ENCODE measurements around the gene ZC3H18.

The ZC3H18 gene

GRCh38 chr16:88597856-88598491 lies 27.8 kb downstream of the ZC3H18 start:
- no peak overlapping the region for H3K27ac ChIP-seq
- TF ChIP-seq, protein P1, sequence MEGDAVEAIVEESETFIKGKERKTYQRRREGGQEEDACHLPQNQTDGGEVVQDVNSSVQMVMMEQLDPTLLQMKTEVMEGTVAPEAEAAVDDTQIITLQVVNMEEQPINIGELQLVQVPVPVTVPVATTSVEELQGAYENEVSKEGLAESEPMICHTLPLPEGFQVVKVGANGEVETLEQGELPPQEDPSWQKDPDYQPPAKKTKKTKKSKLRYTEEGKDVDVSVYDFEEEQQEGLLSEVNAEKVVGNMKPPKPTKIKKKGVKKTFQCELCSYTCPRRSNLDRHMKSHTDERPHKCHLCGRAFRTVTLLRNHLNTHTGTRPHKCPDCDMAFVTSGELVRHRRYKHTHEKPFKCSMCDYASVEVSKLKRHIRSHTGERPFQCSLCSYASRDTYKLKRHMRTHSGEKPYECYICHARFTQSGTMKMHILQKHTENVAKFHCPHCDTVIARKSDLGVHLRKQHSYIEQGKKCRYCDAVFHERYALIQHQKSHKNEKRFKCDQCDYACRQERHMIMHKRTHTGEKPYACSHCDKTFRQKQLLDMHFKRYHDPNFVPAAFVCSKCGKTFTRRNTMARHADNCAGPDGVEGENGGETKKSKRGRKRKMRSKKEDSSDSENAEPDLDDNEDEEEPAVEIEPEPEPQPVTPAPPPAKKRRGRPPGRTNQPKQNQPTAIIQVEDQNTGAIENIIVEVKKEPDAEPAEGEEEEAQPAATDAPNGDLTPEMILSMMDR (IDR thresholded peaks at IDR 0.05): no peak
- no peaks in the 10 kb centered on the region for H3K4me1 ChIP-seq
- H3K9me3 ChIP-seq: no peaks in the 10 kb centered on the region
- no peaks in the 10 kb centered on the region for H3K27me3 ChIP-seq
- H3K4me3 ChIP-seq: no peak overlapping the region
- peaks cover 38 to 66% (median 50%) of the 10 kb centered on the region in 3 donors for H3K36me3 ChIP-seq
- no peak for DNase-seq
- intact Hi-C loops (cut with DNase I; ENCODE audit: low total_unique reads): no loop called here

DNA sequence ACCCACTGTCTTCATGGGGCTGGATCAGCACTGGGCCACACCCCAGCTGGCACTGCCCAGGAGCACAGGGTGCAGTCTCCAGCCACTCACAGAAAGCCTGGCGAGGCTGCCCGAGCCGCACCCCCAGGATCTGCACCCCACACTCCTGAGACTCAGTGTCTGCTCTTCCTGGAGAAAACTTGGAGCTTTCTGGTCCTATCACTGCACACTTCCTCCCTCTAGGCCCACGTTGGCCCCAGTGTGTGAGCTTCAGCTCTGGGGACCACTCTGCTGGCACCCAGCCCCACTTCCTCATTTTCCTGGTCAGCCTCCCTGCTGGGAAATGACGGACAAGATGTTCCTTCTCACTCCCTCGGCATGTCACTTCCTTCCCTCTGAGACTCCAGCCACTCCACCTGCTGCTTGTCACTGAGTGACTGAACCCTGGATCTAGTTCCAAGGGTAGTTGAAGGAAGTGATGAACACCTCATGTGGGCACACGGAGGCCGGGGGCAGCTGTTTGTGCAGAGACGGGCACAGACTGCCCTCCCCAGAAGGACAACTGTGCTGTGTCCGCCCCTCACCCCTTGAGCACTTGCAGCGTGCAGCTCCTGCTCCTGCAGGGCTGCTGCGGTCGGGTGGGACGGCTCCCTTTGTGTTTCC lies 29.0 kb downstream of the ZC3H18 start:
- H3K27ac ChIP-seq: no peak overlapping the region

DNA sequence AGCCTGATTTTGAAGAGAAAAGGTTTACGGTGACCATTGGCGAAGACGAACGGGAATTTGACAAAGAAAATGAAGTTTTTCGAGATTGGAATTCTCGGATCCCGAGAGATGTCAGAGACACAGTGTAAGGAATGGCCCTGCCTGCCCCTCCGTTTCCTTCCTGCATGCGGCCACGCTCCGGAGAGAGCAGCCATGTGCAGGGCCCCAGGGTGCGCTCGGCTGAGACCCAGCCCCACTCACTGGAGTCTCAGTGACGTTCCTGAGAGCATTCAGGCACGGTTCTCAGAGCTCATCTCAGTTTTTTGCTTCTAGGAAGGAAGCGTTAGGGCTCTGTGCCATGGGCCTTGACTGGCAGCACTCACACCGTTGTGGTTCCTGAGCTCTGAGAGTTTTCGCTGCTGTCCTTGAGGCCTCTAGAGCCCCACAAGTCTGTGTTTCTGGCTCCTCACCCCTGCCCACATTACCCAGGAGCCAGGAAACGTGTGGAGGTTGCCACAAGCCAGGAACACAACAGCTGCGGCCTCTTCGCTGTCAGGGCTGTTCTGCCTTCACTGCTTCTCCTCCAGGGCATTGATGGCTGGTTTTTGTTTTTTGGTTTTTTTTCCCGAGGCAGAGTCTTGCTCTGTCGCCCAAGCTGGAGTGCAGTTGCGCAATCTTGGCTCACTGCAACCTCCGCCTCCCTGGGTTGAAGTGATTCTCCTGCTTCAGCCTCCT lies 29.8 kb downstream of the ZC3H18 start:
- intact Hi-C loops (cut with DNase I; ENCODE audit: low total_unique reads): no loop called here
- TF ChIP-seq, protein P1 (IDR thresholded peaks at IDR 0.05): no peak
- Histone ChIP-seq H3K27me3 (no peaks in the 10 kb centered on the region), H3K36me3 (peaks cover 39 to 68% (median 60%) of the 10 kb centered on the region in 3 donors), H3K27ac (peak overlapping the region in 1 of 2 donors; percentile 9), H3K9me3 (no peaks in the 10 kb centered on the region), H3K4me1 (no peaks in the 10 kb centered on the region), H3K4me3 (no peak overlapping the region)
- DNase-seq: peak in 1 of 2 donors; percentile 54

More for the DNA sequence above, 29.0 kb downstream of the ZC3H18 start:
- intact Hi-C loops (cut with DNase I; ENCODE audit: low total_unique reads): no loop called here
- H3K36me3 ChIP-seq: peaks cover 38 to 63% (median 54%) of the 10 kb centered on the region in 3 donors
- no peaks in the 10 kb centered on the region for H3K9me3 ChIP-seq
- TF ChIP-seq, protein P1 (IDR thresholded peaks at IDR 0.05): no peak
- H3K27me3 ChIP-seq: no peaks in the 10 kb centered on the region
- H3K4me1 ChIP-seq: no peaks in the 10 kb centered on the region
- peak; percentile 82 to 90 for DNase-seq
- no peak overlapping the region for H3K4me3 ChIP-seq

GRCh38 chr16:88600539-88600896 lies 30.3 kb downstream of the ZC3H18 start:
- TF ChIP-seq, protein P1 (IDR thresholded peaks at IDR 0.05): no peak

DNA sequence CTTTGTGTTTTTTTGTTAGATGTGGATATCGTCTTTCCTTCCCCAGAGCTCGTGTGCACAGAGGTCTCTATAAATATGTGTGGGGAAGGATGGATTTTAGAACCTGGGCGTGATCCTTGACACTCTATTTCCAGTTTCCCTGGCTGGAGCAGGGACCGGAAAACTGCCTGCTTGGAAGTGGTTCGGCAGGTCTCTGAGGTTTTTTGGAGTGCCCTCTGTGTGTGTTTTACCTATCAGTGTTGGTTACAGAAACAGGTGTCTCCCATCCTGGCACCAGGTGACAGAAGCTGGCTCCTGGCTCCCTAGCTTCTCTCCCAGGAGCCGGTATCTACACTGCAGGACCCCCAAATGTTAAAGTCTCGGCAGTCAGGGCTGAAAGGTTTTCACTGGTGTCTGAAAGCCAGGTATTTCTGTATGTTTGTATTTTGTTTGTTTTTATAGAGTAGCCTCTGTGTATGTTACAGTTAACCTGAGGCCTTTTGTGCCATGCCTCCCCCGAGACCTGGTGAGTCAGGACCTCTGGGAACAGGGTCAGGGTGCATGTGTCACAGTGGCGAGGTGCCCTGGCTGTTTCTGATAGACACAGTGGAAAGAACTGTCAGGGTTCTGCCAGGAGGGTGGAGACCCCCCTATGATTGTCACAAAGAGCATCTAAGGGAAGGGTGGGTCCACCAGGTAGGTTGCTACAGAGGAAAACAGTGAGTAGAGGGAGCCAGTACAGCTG lies 31.3 kb downstream of the ZC3H18 start:
- Histone ChIP-seq H3K27me3 (no peaks in the 10 kb centered on the region), H3K9me3 (no peaks in the 10 kb centered on the region), H3K4me1 (no peaks in the 10 kb centered on the region), H3K4me3 (no peak overlapping the region), H3K36me3 (peaks cover 43 to 81% (median 66%) of the 10 kb centered on the region in 3 donors), H3K27ac (no peak overlapping the region)
- no peak for DNase-seq
- TF ChIP-seq, protein P1 (IDR thresholded peaks at IDR 0.05): no peak
- intact Hi-C loops (cut with DNase I; ENCODE audit: low total_unique reads): no loop called here

More at GRCh38 chr16:88600539-88600896, 30.3 kb downstream of the ZC3H18 start:
- Histone ChIP-seq H3K36me3 (peaks cover 43 to 71% (median 65%) of the 10 kb centered on the region in 3 donors), H3K27ac (no peak overlapping the region), H3K9me3 (no peaks in the 10 kb centered on the region), H3K4me3 (no peak overlapping the region), H3K4me1 (no peaks in the 10 kb centered on the region), H3K27me3 (no peaks in the 10 kb centered on the region)
- intact Hi-C loops (cut with DNase I; ENCODE audit: low total_unique reads): no loop called here
- no peak for DNase-seq
